H9 (cell line): ENCODE measurements around the gene IGSF11. TPM values are rescaled to one million over a fixed set of nuclear protein-coding genes. Genes with fewer than 3 reads are reported as not detected.

Experiments
- DNase-seq: peaks from one replicate; pipeline ENCODE4 v3.0.0-alpha.2; 2017
- H2AFZ ChIP-seq: one replicate; pipeline ENCODE4 v1.6.1; 2013; ENCODE audit warnings: mild to moderate bottlenecking, low read length, control low read depth, moderate library complexity
- H2AK5ac ChIP-seq: 2 replicates; pipeline ENCODE4 v1.6.1; 2013; ENCODE audit warnings: low read length, control low read depth, mixed read lengths; ENCODE audit not compliant: insufficient read length
- H2BK120ac ChIP-seq: one replicate; pipeline ENCODE4 v1.6.1; 2013; ENCODE audit warnings: low read depth, mild to moderate bottlenecking, low read length, control low read depth, inconsistent platforms; ENCODE audit not compliant: poor library complexity, severe bottlenecking
- H2BK12ac ChIP-seq: 2 replicates; pipeline ENCODE4 v1.6.1; 2013; ENCODE audit warnings: low read length, control low read depth, mixed read lengths, low read depth; ENCODE audit not compliant: insufficient read length
- H2BK15ac ChIP-seq: 2 replicates; pipeline ENCODE4 v1.6.1; 2013; ENCODE audit warnings: low read depth, low read length, control low read depth
- H2BK20ac ChIP-seq: one replicate; pipeline ENCODE4 v1.6.1; 2013; ENCODE audit warnings: low read depth, mild to moderate bottlenecking, low read length, control low read depth, inconsistent platforms; ENCODE audit not compliant: poor library complexity, severe bottlenecking
- H2BK5ac ChIP-seq: 2 replicates; pipeline ENCODE4 v1.6.1; 2013; ENCODE audit warnings: low read length, control low read depth, mixed read lengths; ENCODE audit not compliant: insufficient read length
- H3K14ac ChIP-seq: 2 replicates; pipeline ENCODE4 v1.6.1; 2013; ENCODE audit warnings: low read length, control low read depth; ENCODE audit not compliant: insufficient read depth
- H3K18ac ChIP-seq: 2 replicates; pipeline ENCODE4 v1.6.1; 2013; ENCODE audit warnings: low read depth, mild to moderate bottlenecking, mixed read lengths, low read length, control low read depth; ENCODE audit not compliant: insufficient read length
- H3K23ac ChIP-seq: 2 replicates; pipeline ENCODE4 v1.6.1; 2013; ENCODE audit warnings: low read length, control low read depth, mixed read lengths, low read depth; ENCODE audit not compliant: insufficient read length
- H3K23me2 ChIP-seq: 2 replicates; pipeline ENCODE4 v1.6.1; 2013; ENCODE audit warnings: low read depth, mild to moderate bottlenecking, mixed read lengths, low read length, control low read depth; ENCODE audit not compliant: insufficient read length, poor library complexity, severe bottlenecking
- H3K27ac ChIP-seq: 2 replicates; pipeline ENCODE4 v1.5.1; 2013; ENCODE audit warnings: low read length, control low read depth, mixed read lengths, low read depth; ENCODE audit not compliant: insufficient read length
- H3K27me3 ChIP-seq: 2 replicates; pipeline ENCODE4 v1.6.1; 2013; ENCODE audit warnings: low read length, control low read depth, inconsistent platforms; ENCODE audit not compliant: insufficient read depth
- H3K4ac ChIP-seq: 2 replicates; pipeline ENCODE4 v1.6.1; 2013; ENCODE audit warnings: low read depth, mild to moderate bottlenecking, control low read depth, inconsistent platforms, low read length, moderate library complexity
- H3K4me1 ChIP-seq: 2 replicates; pipeline ENCODE4 v1.6.1; 2013; ENCODE audit warnings: low read length, control low read depth, inconsistent platforms; ENCODE audit not compliant: insufficient read depth
- H3K4me2 ChIP-seq: 2 replicates; pipeline ENCODE4 v1.6.1; 2013; ENCODE audit warnings: low read length, control low read depth, mixed read lengths; ENCODE audit not compliant: insufficient read length, insufficient read depth
- H3K56ac ChIP-seq: 2 replicates; pipeline ENCODE4 v1.6.1; 2013; ENCODE audit warnings: low read depth, mild to moderate bottlenecking, mixed read lengths, low read length, control low read depth; ENCODE audit not compliant: insufficient read length
- H3K79me1 ChIP-seq: 2 replicates; pipeline ENCODE4 v1.6.1; 2013; ENCODE audit warnings: low read depth, mild to moderate bottlenecking, moderate library complexity, low read length, control low read depth, inconsistent platforms; ENCODE audit not compliant: insufficient read depth, poor library complexity, severe bottlenecking
- H3K79me2 ChIP-seq: 2 replicates; pipeline ENCODE4 v1.6.1; 2013; ENCODE audit warnings: low read length, control low read depth, inconsistent platforms; ENCODE audit not compliant: insufficient read depth
- H3K9ac ChIP-seq: 2 replicates; pipeline ENCODE4 v1.6.1; 2013; ENCODE audit warnings: low read length, control low read depth, mixed read lengths; ENCODE audit not compliant: insufficient read length; ENCODE audit errors: extremely low read depth
- H3K9me3 ChIP-seq: one replicate; pipeline ENCODE4 v1.6.1; 2013; ENCODE audit warnings: low read depth, low read length, inconsistent platforms; ENCODE audit not compliant: control insufficient read depth
- H3T11ph ChIP-seq: one replicate; pipeline ENCODE4 v1.6.1; 2013; ENCODE audit warnings: mild to moderate bottlenecking, low read length, control low read depth, inconsistent platforms
- H4K20me1 ChIP-seq: one replicate; pipeline ENCODE4 v1.6.1; 2013; ENCODE audit not compliant: control insufficient read depth, insufficient read length, insufficient read depth
- H4K5ac ChIP-seq: 2 replicates; pipeline ENCODE4 v1.6.1; 2013; ENCODE audit warnings: low read depth, mild to moderate bottlenecking, mixed read lengths, low read length, control low read depth; ENCODE audit not compliant: insufficient read length
- H4K8ac ChIP-seq: replicated peaks from 2 replicates; pipeline ENCODE4 v1.6.1; 2013; ENCODE audit warnings: low read length, control low read depth, mixed read lengths, low read depth; ENCODE audit not compliant: insufficient read length
- H4K91ac ChIP-seq: 2 replicates; pipeline ENCODE4 v1.6.1; 2013; ENCODE audit warnings: low read depth, mild to moderate bottlenecking, moderate library complexity, mixed read lengths, low read length, control low read depth; ENCODE audit not compliant: insufficient read length
- H3K27ac Mint-ChIP-seq, 3 experiments: 2 replicates in 2 of 3; 3 replicates in 1 of 3; pipeline ENCODE4 v1.8.0; 2020 to 2021; ENCODE audit warnings: mixed read lengths in 3 of 3, mild to moderate bottlenecking in 1 of 3, moderate library complexity in 1 of 3
- H3K27me3 Mint-ChIP-seq: 2 replicates; pipeline ENCODE4 v1.8.0; 2021; ENCODE audit warnings: low read depth, mild to moderate bottlenecking, moderate library complexity, mixed read lengths
- H3K36me3 Mint-ChIP-seq, 3 experiments: 2 replicates in 2 of 3; 3 replicates in 1 of 3; pipeline ENCODE4 v1.8.0; 2020 to 2021; ENCODE audit warnings: low read depth in 3 of 3, mixed read lengths in 3 of 3; ENCODE audit not compliant: insufficient read depth in 1 of 3
- H3K4me1 Mint-ChIP-seq, 2 experiments: 2 replicates each; pipeline ENCODE4 v1.8.0; 2020; ENCODE audit warnings: mixed read lengths in 2 of 2
- H3K4me3 Mint-ChIP-seq, 2 experiments: 2 replicates in 1 of 2; 3 replicates in 1 of 2; pipeline ENCODE4 v1.8.0; 2020 to 2021; ENCODE audit warnings: mild to moderate bottlenecking in 2 of 2, mixed read lengths in 2 of 2, moderate library complexity in 1 of 2
- H3K9me3 Mint-ChIP-seq, 2 experiments: 2 replicates in 1 of 2; 3 replicates in 1 of 2; pipeline ENCODE4 v1.8.0; 2020; ENCODE audit warnings: mild to moderate bottlenecking in 2 of 2, mixed read lengths in 2 of 2, moderate library complexity in 1 of 2
- CTCF ChIP-seq: fragments of 200-600 bp; sonication (generic); conservative IDR thresholded peaks from 3 replicates; pipeline ENCODE4 v1.8.0; 2021; ENCODE audit warnings: antibody characterized with exemption, mild to moderate bottlenecking
- WGBS: extraction: QIAGEN DNeasy Blood & Tissue Kit; methylation state at CpG from one replicate; pipeline ENCODE4 v1.1.7; 2013; ENCODE audit warnings: missing lambda C conversion rate, low lambda C conversion rate, mixed read lengths; ENCODE audit not compliant: insufficient read length; ENCODE audit errors: extremely low coverage; 5-methylcytosine and 5-hydroxymethylcytosine counted together
- total RNA-seq: library from RNA; stranded (reverse); gene quantifications from 2 replicates; pipeline ENCODE4 v1.2.1, GENCODE V29; 2021

Gene IGSF11
- total RNA-seq, 1 experiment from 2014 or later, result 1.6 TPM

GRCh38 chr3:119019767-119020518 is 14.7 kb downstream of the IGSF11 start:
- no peak overlapping the region for H2BK12ac ChIP-seq
- no peaks in the 10 kb centered on the region for H3K79me1 ChIP-seq
- H3K27ac ChIP-seq, result no peak overlapping the region
- H3K23me2 ChIP-seq, result no peaks in the 10 kb centered on the region
- no CpG with 5 or more reads among the region's 4 CpGs for WGBS
- H3K14ac ChIP-seq, result no peak overlapping the region
- no peak overlapping the region for H3T11ph ChIP-seq
- H3K27me3 ChIP-seq, result no peaks in the 10 kb centered on the region
- no peak overlapping the region for H3K9ac ChIP-seq
- no peak overlapping the region for H3K56ac ChIP-seq
- H3K4me1 ChIP-seq, result peaks cover 8% of the 10 kb centered on the region; the same call in 1 of the 2 replicates
- no peak overlapping the region for H3K4me2 ChIP-seq
- H2BK15ac ChIP-seq, result no peak overlapping the region
- H2BK5ac ChIP-seq, result no peak overlapping the region
- Mint-ChIP-seq H3K36me3 (no peaks in the 10 kb centered on the region), H3K4me1 (peaks cover 15 to 22% of the 10 kb centered on the region in 2 experiments), H3K4me3 (no peak overlapping the region), H3K27ac (0 out of 7 replicates have a peak overlapping the region, but pooled peaks of 2 of the 3 experiments have one; percentile 3 to 11), H3K27me3 (no peaks in the 10 kb centered on the region), H3K9me3 (no peaks in the 10 kb centered on the region)
- no peak overlapping the region for H3K23ac ChIP-seq
- H3K4ac ChIP-seq, result no peak overlapping the region
- H4K5ac ChIP-seq, result no peak overlapping the region
- H4K8ac ChIP-seq, result no peak overlapping the region
- H3K79me2 ChIP-seq, result no peaks in the 10 kb centered on the region
- H4K20me1 ChIP-seq, result no peaks in the 10 kb centered on the region
- no peak overlapping the region for H2AFZ ChIP-seq
- TF ChIP-seq CTCF, result no peak
- no peak overlapping the region for H2BK120ac ChIP-seq
- no peak overlapping the region for H3K18ac ChIP-seq
- H3K9me3 ChIP-seq, result no peaks in the 10 kb centered on the region
- H4K91ac ChIP-seq, result no peak overlapping the region
- H2BK20ac ChIP-seq, result no peak overlapping the region
- no peak for DNase-seq
- H2AK5ac ChIP-seq, result no peak overlapping the region
